GM21528 (cell line): ENCODE results near the gene CARD14.
"Not testable (repeated sequence)": the region's sequence is repeated elsewhere in the genome, so short reads cannot be mapped to it uniquely, and the experiment has no call there.

ENCODE experiments used
- ATAC-seq: cut with Tn5 transposase; IDR thresholded peaks from one replicate; pipeline ENCODE4 v1.9.1; 2021; ENCODE audit warnings: mild to moderate bottlenecking, moderate library complexity; ENCODE audit not compliant: unreplicated experiment, low FRiP score

The CARD14 gene

DNA sequence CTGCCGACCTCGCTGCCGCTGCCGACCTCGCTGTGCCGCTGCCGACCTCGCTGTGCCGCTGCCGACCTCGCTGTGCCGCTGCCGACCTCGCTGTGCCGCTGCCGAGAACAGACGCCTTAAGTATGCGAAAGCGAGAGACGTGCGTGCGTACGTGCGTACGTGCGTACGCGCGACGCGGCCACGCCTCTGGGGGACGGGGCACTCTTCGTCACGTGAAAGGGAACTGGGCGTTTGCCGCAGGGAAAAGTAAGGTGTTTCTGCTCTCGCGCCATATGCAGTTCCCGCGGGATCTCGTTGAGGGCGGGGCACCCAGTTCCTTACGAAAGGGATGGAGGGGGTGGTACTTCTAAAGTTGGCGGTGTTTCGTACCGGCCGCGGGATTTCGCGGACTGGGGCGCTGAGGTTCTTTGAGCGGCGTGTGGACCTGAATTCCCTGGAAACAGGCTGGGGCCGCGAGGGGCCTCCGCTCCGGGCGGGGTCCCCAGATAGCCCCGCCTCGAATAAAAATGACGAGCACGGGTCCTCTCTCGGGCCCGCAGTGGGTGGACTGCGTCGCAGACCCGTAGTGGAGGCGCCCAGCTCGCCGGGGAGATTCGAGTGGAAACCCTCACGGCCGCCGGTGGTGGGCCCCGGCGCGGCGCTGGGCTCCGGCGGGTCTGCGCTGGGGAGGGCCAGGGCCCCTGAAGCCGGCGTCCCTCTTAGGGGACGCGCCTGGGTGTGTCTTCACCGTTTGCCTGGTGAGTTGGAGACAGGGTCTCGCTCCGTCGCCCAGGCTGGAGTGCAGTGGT, 22.6 kb upstream of the CARD14 start, which contains the start of gene EIF4A3:
EIF4A3 (minus strand) TSS at position 94 of the 788 bp plus-strand sequence. CDS start 167 bp downstream, outside the sequence.
- ATAC-seq: peak; percentile 74

DNA sequence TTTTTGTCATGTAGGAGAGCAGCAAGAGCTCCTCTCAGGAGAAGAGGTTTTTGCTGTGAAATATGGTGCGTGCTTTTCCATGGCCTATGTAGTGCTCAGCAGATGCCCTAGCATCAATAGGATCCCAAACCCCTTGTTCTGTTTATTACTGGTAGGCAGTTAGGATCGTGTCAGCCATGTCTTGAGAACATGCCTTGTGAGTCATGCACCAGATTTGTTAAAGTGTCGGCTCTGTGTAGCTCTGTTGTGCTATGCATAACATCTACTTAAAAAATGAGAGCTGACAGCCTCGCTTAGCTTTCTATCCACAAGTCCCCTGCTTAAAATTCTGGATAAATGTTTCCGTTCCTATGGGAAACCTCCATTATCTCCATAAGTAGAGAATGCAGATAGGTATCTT, 18.5 kb upstream of the CARD14 start:
- no peak for ATAC-seq

DNA sequence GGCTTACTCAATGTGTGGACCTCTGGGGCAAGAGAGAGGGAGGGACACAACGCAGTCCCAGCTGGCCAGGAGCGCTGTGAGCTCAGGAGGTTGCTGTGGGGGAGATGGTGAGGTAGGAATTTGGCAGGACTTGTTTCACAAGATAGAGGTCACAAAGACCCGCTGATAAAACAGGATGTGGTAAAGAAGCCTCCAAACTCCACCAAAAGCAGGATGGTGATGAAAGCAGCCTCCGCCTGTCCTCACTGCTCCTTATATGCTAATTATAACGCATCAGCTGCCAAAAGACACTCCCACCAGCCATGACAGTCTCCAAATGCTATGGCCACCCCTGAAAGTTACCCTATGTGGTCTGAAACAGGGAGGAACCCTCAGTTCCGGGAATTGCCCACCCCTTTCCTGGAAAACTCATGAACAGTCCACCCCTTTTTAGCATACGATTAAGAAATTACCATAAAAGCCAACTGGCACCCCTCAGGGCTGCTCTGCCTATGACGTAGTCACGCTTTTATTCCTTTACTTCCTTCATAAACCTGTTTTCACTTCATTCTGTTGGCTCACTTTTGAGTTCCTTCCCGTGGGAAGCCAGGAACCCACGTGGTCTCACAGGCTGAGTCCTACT, 17.6 kb upstream of the CARD14 start:
- no peak for ATAC-seq

DNA sequence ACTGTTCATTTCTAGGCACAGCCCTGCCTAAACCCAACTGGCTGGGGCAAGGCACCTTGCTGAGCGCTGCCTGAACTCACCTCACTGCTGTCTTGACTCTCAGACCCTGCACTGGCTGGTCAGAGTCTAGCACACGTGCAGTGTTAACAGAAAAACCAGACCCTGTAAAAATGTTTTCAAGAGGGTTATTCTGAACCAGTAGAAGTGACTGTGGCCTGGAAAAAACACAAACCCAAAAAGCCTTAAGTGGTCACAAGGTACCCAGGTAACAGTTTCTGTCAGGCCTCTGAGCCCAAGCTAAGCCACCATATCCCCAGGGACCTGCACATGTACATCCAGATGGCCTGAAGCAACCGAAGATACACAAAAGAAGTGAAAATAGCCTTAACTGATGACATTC, 16.8 kb upstream of the CARD14 start:
- no peak for ATAC-seq

DNA sequence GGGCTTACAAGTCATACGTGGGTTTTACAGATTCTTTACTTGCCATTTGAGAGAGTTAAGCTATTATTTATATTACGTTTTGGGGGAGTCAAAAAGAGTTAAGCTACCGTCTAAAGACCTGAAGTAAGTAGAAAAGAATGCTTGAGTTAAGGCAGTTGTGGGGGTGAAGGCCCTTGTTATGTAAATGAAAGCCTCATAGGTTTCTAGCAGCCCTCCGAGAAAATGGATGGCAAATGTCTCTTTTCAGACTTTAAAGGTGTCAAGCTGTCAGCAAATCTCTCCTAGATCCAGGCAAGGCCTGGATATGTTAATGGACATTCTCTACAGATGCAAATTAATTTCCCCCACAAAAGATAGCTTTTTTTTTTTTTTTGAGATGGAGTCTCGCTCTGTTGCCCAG, 15.7 kb upstream of the CARD14 start:
- ATAC-seq: no peak

DNA sequence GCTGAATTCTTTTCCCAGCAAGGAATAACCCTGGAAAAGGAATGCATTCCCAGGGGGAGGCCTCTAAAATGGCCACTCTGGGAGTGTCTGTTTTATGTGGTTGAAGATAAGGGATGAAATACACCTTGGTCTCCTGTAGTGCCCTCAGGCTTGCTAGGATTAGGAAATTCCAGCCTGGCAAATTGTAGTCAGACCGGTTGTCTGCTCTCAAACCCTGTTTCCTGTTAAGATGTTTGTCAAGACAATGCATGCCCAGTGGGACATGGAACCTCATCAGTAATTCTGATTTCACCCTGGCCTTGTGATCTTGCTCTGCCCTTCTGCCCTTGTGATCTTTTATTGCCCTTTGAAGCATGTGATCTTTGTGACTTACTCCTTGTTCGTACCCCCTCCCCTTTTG, 14.2 kb upstream of the CARD14 start:
- not testable (repeated sequence) for ATAC-seq

DNA sequence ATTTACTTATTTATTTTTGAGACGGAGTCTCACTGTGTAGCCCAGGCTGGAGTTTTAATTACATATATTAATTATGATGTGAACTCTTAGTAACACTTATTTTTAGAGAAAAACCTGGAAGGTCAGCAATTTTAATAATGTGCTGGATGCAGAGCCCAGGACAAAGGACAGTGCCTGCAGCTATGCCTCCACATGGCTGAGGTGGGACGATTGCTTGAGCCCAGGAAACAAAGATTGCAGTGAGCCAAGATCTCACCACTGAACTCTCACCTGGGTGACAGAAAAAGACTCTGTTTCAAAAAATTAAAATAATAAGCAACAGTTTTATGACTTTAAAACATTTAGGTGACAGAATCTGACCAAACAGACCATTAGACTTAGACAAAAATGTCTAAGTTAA, 11.0 kb upstream of the CARD14 start:
- no peak for ATAC-seq

DNA sequence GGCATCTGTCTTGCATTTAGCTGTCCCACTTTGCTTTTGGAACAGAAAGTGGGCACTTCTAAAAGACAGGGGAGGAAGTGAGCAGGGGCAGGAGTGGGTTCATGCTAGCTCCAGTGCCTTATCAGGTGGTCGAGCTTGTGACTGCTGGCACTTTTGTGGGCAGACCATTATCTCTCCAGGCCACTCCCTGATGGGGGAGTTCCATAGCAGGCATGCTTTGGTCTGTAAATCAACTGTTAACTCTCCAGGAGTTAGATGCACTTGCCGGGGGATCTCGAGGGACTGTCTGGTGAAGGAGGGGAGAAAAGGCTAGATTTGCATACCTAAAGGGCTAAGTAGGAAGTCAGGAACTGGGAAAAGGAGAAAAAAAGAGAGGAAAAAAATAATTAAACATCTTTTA, 9.3 kb upstream of the CARD14 start:
- ATAC-seq: no peak

DNA sequence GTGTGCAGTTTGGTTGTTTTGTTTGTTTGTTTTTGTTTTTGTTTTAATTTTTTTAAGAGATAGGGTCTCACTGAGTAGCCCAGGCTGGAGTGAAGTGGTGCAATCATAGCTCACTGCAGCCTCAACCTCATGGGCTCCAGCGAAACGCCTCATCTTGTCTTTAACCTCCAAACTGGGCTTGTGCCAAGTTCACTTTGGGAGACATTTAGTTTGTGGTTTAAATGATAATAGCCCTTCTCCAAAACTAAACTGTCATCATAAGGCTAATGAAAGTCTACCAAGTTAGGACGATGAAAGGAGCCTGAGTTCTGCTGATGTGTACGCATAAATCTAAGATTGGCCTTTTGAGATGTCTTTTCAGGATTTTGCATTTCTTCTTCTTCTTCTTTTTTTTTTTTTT, 6.5 kb upstream of the CARD14 start:
- ATAC-seq: no peak

DNA sequence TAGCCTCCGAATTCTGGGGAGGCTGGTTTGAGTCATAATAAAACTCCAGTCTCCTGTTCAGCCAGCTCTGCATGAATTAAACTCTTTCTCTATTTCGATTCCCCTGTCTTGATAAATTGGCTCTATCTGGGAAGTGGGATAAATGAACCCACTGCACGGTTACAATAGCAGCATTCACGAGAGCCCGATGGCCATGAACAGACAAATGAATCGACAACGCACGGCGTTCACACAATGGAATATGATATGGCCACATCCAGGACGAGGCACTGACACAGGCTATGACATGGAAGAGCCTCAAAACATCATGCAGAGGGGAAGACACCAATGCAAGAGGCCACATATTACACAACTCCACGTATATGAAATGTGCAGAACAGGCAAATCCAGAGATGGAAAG, 5.6 kb upstream of the CARD14 start:
- no peak for ATAC-seq

DNA sequence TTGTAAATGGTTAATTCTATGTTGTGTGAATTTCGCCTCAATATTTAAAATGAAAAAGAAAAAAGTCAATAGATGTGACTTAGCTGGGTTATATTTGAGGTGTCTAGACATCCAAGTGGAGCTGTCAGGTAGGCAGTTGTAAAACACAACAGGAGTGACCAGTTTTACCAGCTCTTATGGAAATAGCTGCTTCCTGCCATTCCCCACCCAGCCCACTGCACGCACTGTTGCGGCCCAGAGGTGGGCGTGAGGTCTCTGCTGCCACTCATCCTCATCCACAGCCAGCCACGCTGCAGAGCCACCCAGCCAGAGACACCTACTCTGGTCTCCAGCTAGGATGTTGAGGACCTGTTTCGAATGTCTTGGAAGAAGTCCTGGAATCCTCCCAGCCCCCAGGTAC, 3.4 kb upstream of the CARD14 start:
- no peak for ATAC-seq

DNA sequence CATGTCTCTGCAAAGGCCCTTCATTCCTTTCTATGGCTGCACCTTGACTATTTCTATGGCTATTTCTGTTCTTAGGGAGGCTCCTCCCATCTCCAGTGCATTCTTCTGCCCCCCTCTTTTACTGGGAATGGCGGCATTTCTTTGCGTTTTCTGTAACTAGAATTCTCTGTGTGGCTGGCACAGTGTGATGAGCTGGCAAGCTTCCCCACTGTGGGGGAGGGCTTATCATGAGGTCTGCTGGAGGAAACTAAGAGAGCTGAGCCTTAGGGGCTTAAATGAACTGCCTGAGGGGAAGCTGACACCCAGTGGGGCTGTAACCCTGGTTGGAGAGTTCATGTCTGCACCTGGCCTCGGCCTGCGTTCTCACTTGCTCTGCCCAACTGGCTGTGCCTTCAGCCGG, 1.5 kb upstream of the CARD14 start:
- no peak for ATAC-seq

DNA sequence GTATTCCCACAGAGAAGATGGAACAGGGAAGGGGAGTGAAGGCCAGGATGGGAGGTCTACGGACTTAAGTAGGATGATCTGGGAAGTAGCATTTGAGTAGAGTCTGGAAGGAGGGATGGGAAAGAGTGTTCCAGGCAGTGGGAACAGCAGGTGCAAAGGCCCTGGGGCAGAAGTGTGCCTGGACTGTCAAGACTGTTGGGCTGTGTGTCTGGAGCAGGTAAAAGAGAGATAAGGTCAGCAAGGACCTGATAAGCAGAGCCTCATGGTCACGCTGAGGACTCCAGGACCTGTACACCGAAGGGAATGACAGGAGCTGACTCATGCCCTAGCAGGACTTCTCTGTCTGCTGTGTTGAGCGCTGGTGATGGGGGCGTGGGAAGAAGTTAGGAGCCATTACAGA, 723 bp upstream of the CARD14 start:
- no peak for ATAC-seq

DNA sequence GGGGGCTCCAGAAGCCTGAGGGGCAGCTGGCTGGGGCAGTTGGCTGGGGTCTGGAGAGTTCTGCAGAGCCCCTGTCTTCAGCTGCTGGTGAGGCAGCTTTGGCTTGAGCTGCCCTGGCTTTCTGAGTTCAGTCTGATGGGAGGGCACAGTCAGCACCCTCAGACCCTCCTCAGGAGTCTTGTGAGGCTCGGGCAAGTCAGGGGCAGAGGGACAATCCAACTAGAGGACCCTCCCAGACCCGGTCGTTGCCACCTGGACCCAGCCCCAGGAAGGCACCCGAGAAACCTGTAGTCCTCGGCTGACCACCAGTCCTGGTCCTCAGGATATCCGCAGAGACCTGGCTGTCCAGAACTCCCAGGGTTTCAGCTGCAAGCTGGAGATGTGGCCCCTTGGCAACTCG, 1.9 kb downstream of the CARD14 start:
- ATAC-seq: no peak

DNA sequence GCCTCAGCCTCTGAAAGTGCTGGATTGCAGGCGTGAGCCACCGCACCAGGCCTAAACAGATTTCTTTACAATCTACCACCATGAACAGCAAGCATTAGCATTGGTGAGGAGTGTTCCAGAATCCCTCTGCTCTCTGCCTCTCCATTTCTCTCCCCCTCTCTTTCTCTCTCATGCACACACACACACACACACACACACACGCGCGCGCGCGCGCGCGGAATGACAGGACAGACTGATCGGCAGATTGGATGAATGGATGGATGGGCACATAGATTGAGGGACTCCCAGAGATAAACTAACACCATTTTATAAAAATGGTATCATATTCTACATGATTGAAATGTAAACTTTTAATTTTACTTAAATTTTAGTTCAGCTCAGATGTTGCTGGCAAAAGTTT, 3.3 kb downstream of the CARD14 start:
- ATAC-seq: no peak

DNA sequence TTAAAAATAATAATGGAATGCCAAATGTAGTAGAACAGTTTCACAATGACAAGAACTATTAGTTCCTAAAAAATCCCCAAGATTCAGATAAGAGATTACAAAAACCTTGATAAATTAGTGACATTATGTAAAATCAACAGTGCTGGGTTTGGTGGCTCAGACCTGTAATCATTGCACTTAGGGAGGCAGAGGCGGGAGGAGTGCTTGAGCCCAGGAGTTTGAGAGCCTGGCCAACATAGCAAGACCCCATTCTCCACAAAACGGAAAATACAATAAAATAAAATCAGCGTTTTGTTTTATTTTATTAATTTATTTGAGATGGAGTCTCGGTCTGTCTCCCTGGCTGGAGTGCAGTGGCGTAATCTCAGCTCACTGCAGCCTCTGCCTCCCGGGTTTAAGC, 4.1 kb downstream of the CARD14 start:
- ATAC-seq: no peak

DNA sequence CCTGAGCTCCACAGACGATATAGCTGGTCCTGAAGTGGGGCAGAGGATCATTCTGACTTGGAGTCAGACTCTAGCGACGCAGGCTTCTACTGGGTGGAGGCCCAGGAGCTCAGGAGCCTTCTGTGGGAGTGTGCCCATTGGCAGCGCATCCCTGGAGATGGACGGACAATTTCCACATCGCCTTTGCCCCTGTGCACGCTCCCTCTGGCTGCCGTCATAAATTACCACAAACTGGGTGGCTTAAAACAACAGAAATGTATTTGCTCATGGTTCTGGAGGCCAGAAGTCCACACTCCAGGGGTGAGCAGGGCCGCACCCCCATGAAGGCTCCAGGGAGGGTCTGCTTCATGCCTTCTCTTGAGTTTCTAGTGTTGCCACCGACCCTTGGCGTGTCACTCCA, 6.9 kb downstream of the CARD14 start:
- no peak for ATAC-seq

DNA sequence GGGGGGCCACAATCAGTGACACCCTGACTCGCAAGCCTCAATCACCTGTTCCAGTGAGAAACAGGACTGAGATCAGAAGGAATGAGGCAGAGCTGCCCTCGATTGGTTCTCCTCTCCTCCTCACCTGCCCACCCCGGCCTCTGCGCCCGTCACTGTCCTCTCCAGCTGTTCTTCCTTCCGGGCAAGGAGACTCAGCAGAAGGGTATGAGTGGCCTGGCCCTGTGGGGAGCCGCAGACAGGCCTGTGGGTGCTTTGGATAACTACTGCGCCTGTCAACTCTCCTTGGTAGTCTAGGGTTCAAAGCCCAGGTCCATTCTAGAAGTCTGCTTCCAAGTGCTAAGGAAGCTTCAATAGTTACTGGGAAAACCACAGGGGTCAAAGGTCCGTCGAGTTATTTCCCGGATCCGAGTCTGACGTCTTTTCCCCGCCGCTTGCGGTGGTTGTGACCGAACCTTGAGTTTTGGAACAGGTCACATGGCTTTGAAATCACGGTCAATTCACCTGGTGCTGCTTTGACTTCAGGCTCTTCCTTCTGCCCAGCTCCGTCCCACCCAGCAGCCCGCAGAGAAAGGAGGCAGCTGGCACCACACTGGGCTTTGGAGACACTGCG, 8.3 kb downstream of the CARD14 start:
- no peak for ATAC-seq

DNA sequence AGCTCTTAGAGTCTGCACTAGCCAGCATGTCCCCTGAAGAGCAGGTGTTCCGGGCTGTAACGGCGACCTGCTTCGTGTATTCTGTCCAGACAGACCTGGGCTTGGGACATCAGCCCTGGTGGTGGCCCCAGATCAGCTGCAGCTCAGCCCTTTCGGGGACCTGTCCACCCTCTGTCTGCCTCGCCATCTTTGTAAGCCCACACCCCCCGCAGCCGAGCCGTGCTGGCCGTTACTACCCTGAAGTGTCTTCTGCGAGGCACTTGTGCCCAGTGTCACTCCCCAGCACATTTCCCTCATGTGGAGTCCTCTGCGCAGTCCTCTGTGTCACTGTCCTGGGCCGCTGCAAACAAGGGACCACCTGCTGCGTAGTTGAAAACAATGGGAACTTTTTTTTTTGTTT, 10.4 kb downstream of the CARD14 start:
- ATAC-seq: no peak

DNA sequence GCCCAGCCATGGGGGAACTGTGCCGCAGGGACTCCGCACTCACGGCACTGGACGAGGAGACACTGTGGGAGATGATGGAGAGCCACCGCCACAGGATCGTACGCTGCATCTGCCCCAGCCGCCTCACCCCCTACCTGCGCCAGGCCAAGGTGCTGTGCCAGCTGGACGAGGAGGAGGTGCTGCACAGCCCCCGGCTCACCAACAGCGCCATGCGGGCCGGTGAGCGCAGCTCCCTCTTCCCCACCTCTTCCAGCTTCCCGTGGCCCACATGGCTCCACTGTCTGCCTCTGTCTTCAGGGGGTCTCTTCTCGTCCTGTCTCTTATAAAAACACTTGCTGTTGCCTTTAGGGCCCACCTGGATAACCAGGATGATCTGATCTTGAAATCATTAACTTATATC, 11.6 kb downstream of the CARD14 start:
- ATAC-seq: no peak

DNA sequence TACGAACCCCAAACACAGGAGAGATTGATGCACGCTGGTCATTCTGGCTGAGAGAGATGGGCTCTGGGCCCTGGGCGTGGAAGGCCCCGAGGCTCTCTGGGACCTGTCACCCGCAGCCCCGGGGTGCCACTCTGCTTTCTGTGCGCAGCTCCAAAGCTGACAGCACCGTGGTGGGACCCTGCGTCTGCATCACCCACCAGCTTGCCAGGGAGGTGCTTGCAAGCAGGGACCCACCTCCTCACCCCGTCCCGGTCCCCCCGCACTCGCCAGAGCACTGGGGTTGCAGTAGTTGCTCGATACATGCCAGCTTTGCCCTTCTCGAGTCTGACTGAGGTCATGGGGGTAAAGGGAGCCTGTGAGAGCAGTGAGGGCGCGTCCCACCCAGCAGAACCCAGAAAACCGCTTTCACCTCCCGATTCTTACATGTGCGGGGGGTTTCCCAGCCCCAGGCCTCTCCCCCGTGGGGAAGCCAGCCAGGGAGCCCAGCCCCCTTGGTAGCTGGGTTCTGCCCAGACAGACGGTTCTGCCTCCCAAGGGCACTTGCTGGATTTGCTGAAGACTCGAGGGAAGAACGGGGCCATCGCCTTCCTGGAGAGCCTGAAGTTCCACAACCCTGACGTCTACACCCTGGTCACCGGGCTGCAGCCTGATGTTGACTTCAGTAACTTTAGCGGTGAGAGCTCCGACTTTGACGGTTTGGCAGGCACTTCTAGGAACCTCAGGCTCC, 12.5 kb downstream of the CARD14 start:
- ATAC-seq: no peak
